HepG2 (cell line): ENCODE results near the gene EMC1. TPM values are rescaled to one million over a fixed set of nuclear protein-coding genes. Genes with fewer than 3 reads are reported as not detected.
A peak's percentile ranks its signal among the peaks of the same experiment; 100 is the strongest.

Experiments
- ATAC-seq: fragments of 200-7000 bp; cut with Tn5 transposase; 3 replicates; pipeline ENCODE4 v1.9.1; 2020; ENCODE audit warnings: mild to moderate bottlenecking, moderate library complexity
- BruUV-seq: library from RNA; stranded (reverse); fragments of 400-500 nt; replicated peaks from 2 replicates; lab custom pipeline; 2021; lab: Mats Ljungman, UMichigan
- CTCF ChIA-PET: fragments of 300-600 bp; formaldehyde crosslinking; extraction: SDS; loops from one replicate; lab custom pipeline; 2021; ENCODE audit warnings: low total read pairs, inconsistent platforms, low intra/inter-chr PET ratio; lab: Yijun Ruan, JAX
- POLR2A ChIA-PET: fragments of 350-600 bp; sonication (Branson Sonifier 250); formaldehyde crosslinking; loops from one replicate; lab custom pipeline; 2020; ENCODE audit warnings: antibody characterized with exemption, inconsistent platforms; lab: Yijun Ruan, JAX
- DNase-seq: peaks from one replicate; pipeline ENCODE4 v3.0.0-alpha.2; 2015; ENCODE audit warnings: low spot score
- FAIRE-seq: peaks from 3 replicates; lab custom pipeline; 2011; peaks lifted over from hg19 to GRCh38; lab: Jason Lieb, UNC
- H2AFZ ChIP-seq: one replicate; pipeline ENCODE4 v1.6.1; 2011; ENCODE audit warnings: low read length, inconsistent platforms
- H3K27ac ChIP-seq: fragments of 300-600 bp; 3 replicates; pipeline ENCODE4 v1.8.0; 2011; ENCODE audit warnings: mixed run types, mild to moderate bottlenecking, mixed read lengths, low read length, inconsistent platforms; ENCODE audit not compliant: insufficient read depth; ENCODE audit errors: extremely low read length
- H3K27me3 ChIP-seq, 2 experiments: fragments of 200-600 bp in 1 of 2; 2 replicates in 1 of 2; 3 replicates in 1 of 2; pipeline versions ENCODE4 v1.6.0 to v1.8.0; 2011; ENCODE audit warnings: low read length in 2 of 2, mild to moderate bottlenecking in 2 of 2, moderate library complexity in 2 of 2, inconsistent platforms in 1 of 2; ENCODE audit not compliant: insufficient read depth in 2 of 2, control insufficient read depth in 1 of 2
- H3K36me3 ChIP-seq, 2 experiments: fragments of 200-600 bp in 1 of 2; replicated peaks in 1 of 2; 2 replicates in 1 of 2; 3 replicates in 1 of 2; pipeline versions ENCODE4 v1.5.1 to v1.8.0; 2011; ENCODE audit warnings: low read length in 2 of 2, inconsistent platforms in 1 of 2; ENCODE audit not compliant: insufficient read depth in 2 of 2, control insufficient read depth in 1 of 2
- H3K4me1 ChIP-seq: 2 replicates; pipeline ENCODE4 v1.5.1; 2012; ENCODE audit warnings: low read length, inconsistent platforms; ENCODE audit not compliant: insufficient read depth
- H3K4me2 ChIP-seq: 2 replicates; pipeline ENCODE4 v1.6.0; 2011; ENCODE audit warnings: low read depth, low read length, inconsistent platforms
- H3K4me3 ChIP-seq, 3 experiments: fragments of 200-600 bp in 1 of 3; sonication (generic), shearing (Covaris generic) in 1 of 3; replicated peaks in 1 of 3; 2 replicates each; pipeline ENCODE4 v1.5.1; 2011 to 2016; ENCODE audit warnings: low read length in 3 of 3, inconsistent platforms in 2 of 3, low read depth in 2 of 3, mild to moderate bottlenecking in 2 of 3, control low read depth in 1 of 3, mixed read lengths in 1 of 3; ENCODE audit not compliant: insufficient read depth in 1 of 3
- H3K79me2 ChIP-seq: one replicate; pipeline ENCODE4 v1.6.1; 2011; ENCODE audit warnings: low read length, inconsistent platforms; ENCODE audit not compliant: insufficient read depth
- H3K9ac ChIP-seq: 2 replicates; pipeline ENCODE4 v1.6.0; 2011; ENCODE audit warnings: mild to moderate bottlenecking, low read depth, low read length, inconsistent platforms; ENCODE audit not compliant: insufficient read depth
- H3K9me3 ChIP-seq: 2 replicates; pipeline ENCODE4 v1.5.1; 2012; ENCODE audit warnings: mild to moderate bottlenecking, low read length
- H4K20me1 ChIP-seq: 2 replicates; pipeline ENCODE4 v1.6.0; 2011; ENCODE audit warnings: inconsistent platforms, mild to moderate bottlenecking, low read length, moderate library complexity; ENCODE audit not compliant: insufficient read depth
- BCLAF1 ChIP-seq: fragments of 450-650 bp; IDR thresholded peaks from 2 replicates; pipeline ENCODE4 v1.6.1; 2017; ENCODE audit warnings: mild to moderate bottlenecking
- CHCHD3 ChIP-seq: sonication (generic); formaldehyde crosslinking; IDR thresholded peaks from 2 replicates; pipeline ENCODE4 v1.8.0; 2022; ENCODE audit warnings: mild to moderate bottlenecking, missing genetic modification reagents, moderate library complexity
- ELF3 ChIP-seq: IDR thresholded peaks from 2 replicates; pipeline ENCODE4 v1.6.1; 2016; ENCODE audit warnings: missing genetic modification reagents, missing compliant biosample characterization
- HNRNPL ChIP-seq: fragments of 200-400 bp; formaldehyde crosslinking; IDR thresholded peaks from 2 replicates; pipeline ENCODE4 v1.6.1; 2017; ENCODE audit warnings: mild to moderate bottlenecking, low read depth, low read length
- KLF9 ChIP-seq: IDR thresholded peaks from 2 replicates; pipeline ENCODE4 v1.6.1; 2016; ENCODE audit warnings: low read depth
- MTA1 ChIP-seq: sonication (generic); formaldehyde crosslinking; IDR thresholded peaks from 2 replicates; pipeline ENCODE4 v1.4.0; 2020; ENCODE audit warnings: missing genetic modification reagents, mild to moderate bottlenecking, borderline replicate concordance
- NR3C1 ChIP-seq: sonication (generic); formaldehyde crosslinking; IDR thresholded peaks from 2 replicates; pipeline ENCODE4 v1.4.0; 2020; ENCODE audit warnings: missing genetic modification reagents
- PAF1 ChIP-seq: IDR thresholded peaks from 2 replicates; pipeline ENCODE4 v1.6.1; 2016; ENCODE audit warnings: missing genetic modification reagents, missing compliant biosample characterization
- PPARG ChIP-seq: conservative IDR thresholded peaks from 2 replicates; pipeline ENCODE4 v1.6.1; 2016; ENCODE audit warnings: missing biosample characterization, missing genetic modification reagents
- PRDM15 ChIP-seq: sonication (generic); formaldehyde crosslinking; IDR thresholded peaks from 2 replicates; pipeline ENCODE4 v1.4.0; 2020; ENCODE audit warnings: missing genetic modification reagents
- RFX1 ChIP-seq: fragments of 450-650 bp; IDR thresholded peaks from 2 replicates; pipeline ENCODE4 v1.6.1; 2017
- RFX5 ChIP-seq: IDR thresholded peaks from 2 replicates; pipeline ENCODE4 v1.6.1; 2011; ENCODE audit warnings: low read depth, low read length, improper control_type of control experiment
- SYNCRIP ChIP-seq: fragments of 200-400 bp; formaldehyde crosslinking; IDR thresholded peaks from 2 replicates; pipeline ENCODE4 v1.6.1; 2018; ENCODE audit warnings: mild to moderate bottlenecking, low read depth, low read length; ENCODE audit not compliant: insufficient read depth
- TEAD2 ChIP-seq: sonication (generic); formaldehyde crosslinking; IDR thresholded peaks from 2 replicates; pipeline ENCODE4 v1.9.0; 2021; ENCODE audit warnings: missing genetic modification reagents
- ZNF577 ChIP-seq: sonication (generic); formaldehyde crosslinking; IDR thresholded peaks from 2 replicates; pipeline ENCODE4 v1.4.0; 2020; ENCODE audit warnings: mild to moderate bottlenecking, low read depth, missing genetic modification reagents, borderline replicate concordance
- ZNF598 ChIP-seq: sonication (generic); formaldehyde crosslinking; IDR thresholded peaks from 2 replicates; pipeline ENCODE4 v1.5.1; 2020; ENCODE audit warnings: mild to moderate bottlenecking, missing genetic modification reagents, borderline replicate concordance
- ZNF773 ChIP-seq: sonication (generic); formaldehyde crosslinking; IDR thresholded peaks from 2 replicates; pipeline ENCODE4 v1.4.0; 2020; ENCODE audit warnings: missing genetic modification reagents, borderline replicate concordance
- ZSCAN21 ChIP-seq: sonication (generic); formaldehyde crosslinking; IDR thresholded peaks from 2 replicates; pipeline ENCODE4 v1.8.0; 2022; ENCODE audit warnings: mild to moderate bottlenecking, missing genetic modification reagents, moderate library complexity, borderline replicate concordance
- ZSCAN30 ChIP-seq: sonication (generic); formaldehyde crosslinking; IDR thresholded peaks from 2 replicates; pipeline ENCODE4 v1.5.0; 2020; ENCODE audit warnings: mild to moderate bottlenecking, missing genetic modification reagents
- WGBS: methylation state at CpG from one replicate; pipeline ENCODE4 v1.1.6; 2017; ENCODE audit warnings: low lambda C conversion rate; 5-methylcytosine and 5-hydroxymethylcytosine counted together
- in situ Hi-C: cut with HindIII; loops from 2 replicates; pipeline ENCODE4 v1.10.0; 2017; ENCODE audit warnings: low pct_unique_long_range_greater_than_20kb; ENCODE audit not compliant: extremely low pct_ligation_motif_present
- intact Hi-C: fragments of 100-400 bp; cut with micrococcal nuclease; formaldehyde crosslinking; loops from one replicate; pipeline ENCODE4 v1.10.0; 2022; ENCODE audit not compliant: unreplicated experiment
- polyA plus RNA-seq, 8 experiments: library from polyadenylated mRNA; depleted of rRNA in 3 of 8; stranded (reverse) in 7 of 8; unstranded in 1 of 8; fragments of >200 nt; fragmentation: Illumina TruSeq in 4 of 8; extraction: Trizol in 4 of 8; gene quantifications; 2 replicates each; pipeline versions ENCODE4 v1.2.1 to v1.2.3, GENCODE V29; 2011 to 2016; ENCODE audit warnings: low read depth in 4 of 8, missing spikeins in 1 of 8, mixed read lengths in 1 of 8; ENCODE audit not compliant: insufficient read depth in 1 of 8
- total RNA-seq, 5 experiments: library from RNA; depleted of rRNA; stranded (reverse); fragments of >200 nt; fragmentation: Illumina TruSeq; extraction: Trizol; gene quantifications; 2 replicates each; pipeline ENCODE4 v1.2.3, GENCODE V29; 2016; ENCODE audit warnings: low read depth in 1 of 5

The EMC1 gene
- total and polyA plus RNA-seq, 2 of the 13 experiments (the other 11 are each of a cell fraction or from before 2014, with no cell fraction given), result 38.0 to 61.3 TPM

GRCh38 chr1:19222979-19223824 lies 28.1 kb downstream of the EMC1 start (continued):
- no peak for TF ChIP-seq SYNCRIP
- no peak for TF ChIP-seq RFX1
- peak; percentile 68 for TF ChIP-seq PPARG (CRISPR knock-in tag)
- TF ChIP-seq ELF3 (CRISPR knock-in tag), result peak; percentile 71
- no peak for TF ChIP-seq TEAD2 (CRISPR knock-in tag)
- no peak for TF ChIP-seq RFX5
- no peak for TF ChIP-seq ZSCAN30 (CRISPR knock-in tag)
- no peak for TF ChIP-seq ZNF577
- TF ChIP-seq CHCHD3 (CRISPR knock-in tag), result no peak
- TF ChIP-seq KLF9, result no peak
- TF ChIP-seq MTA1 (CRISPR knock-in tag), result no peak
- TF ChIP-seq ZNF773 (CRISPR knock-in tag), result no peak

GRCh38 chr1:19222573-19222972 lies 28.8 kb downstream of the EMC1 start:
- H2AFZ ChIP-seq, result no peak overlapping the region
- peaks cover 27% of the 10 kb centered on the region for H3K4me1 ChIP-seq
- POLR2A ChIA-PET, result interaction anchor here (1.6 to 2.3 kb wide), 3 partner anchors 12 to 29 kb away, joined by 4 to 11 read pairs (median 10); partner anchors contain the start of genes EMC1, MRTO4 and UBR4
- CTCF ChIA-PET, result no interaction called here
- WGBS, result 98% methylated on average over 11 of the region's 11 CpGs
- in situ Hi-C loops, result no loop called here
- no peak for DNase-seq
- no peak for FAIRE-seq
- no peaks in the 10 kb centered on the region for H3K79me2 ChIP-seq
- peak; percentile 36 for ATAC-seq
- no peak overlapping the region for H3K4me2 ChIP-seq
- H3K9me3 ChIP-seq, result no peaks in the 10 kb centered on the region
- H3K4me3 ChIP-seq, result no peak overlapping the region
- BruUV-seq, result no TSS peak
- no peak overlapping the region; the same call in 1 of the 2 replicates for H3K9ac ChIP-seq
- H3K36me3 ChIP-seq, result peaks cover 37 to 82% of the 10 kb centered on the region in 2 experiments
- no peaks in the 10 kb centered on the region for H4K20me1 ChIP-seq
- H3K27ac ChIP-seq, result peak overlapping the region; percentile 61
- intact Hi-C loops, result no loop called here
- H3K27me3 ChIP-seq, result no peaks in the 10 kb centered on the region
- TF ChIP-seq BCLAF1 (no peak), PRDM15 (no peak), ZSCAN21 (peak; percentile 31; the same call in 1 of the 2 replicates), PAF1 (no peak), HNRNPL (no peak), NR3C1 (CRISPR knock-in tag) (no peak), ZNF598 (no peak)
